GM12801 (cell line): ENCODE data around the gene CDH22.

Experiments used
- CTCF ChIP-seq: IDR thresholded peaks from one replicate; pipeline ENCODE4 v1.5.1; 2011; ENCODE audit warnings: control low read depth; ENCODE audit not compliant: insufficient read length; ENCODE audit errors: extremely low read depth

The CDH22 gene

GRCh38 chr20:46169245-46170171 lies 138.8 kb downstream of the CDH22 start:
- TF ChIP-seq CTCF = no peak

DNA sequence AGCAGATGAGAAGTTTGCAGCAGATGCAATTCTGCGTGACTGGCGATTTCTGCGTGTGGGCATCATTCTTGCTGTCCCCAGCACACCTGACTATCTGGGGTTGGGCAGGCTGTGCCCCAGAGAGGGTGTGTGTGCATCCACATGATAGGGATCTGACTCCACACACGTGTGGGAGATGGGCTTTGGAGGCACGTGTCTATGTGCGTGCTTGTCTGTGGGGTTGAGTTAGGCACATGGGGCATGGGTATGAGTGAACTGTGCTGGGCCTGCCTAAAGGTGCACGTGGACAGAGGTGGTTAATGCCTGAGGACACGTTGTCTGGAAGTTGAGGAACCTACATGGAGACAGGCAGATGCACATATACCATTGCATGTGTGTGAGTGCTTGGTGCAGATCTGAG lies 139.9 kb downstream of the CDH22 start:
- no peak for TF ChIP-seq CTCF

- no peak for TF ChIP-seq CTCF
These were observed 141.2 kb downstream of the CDH22 start for GRCh38 chr20:46167080-46167479.

DNA sequence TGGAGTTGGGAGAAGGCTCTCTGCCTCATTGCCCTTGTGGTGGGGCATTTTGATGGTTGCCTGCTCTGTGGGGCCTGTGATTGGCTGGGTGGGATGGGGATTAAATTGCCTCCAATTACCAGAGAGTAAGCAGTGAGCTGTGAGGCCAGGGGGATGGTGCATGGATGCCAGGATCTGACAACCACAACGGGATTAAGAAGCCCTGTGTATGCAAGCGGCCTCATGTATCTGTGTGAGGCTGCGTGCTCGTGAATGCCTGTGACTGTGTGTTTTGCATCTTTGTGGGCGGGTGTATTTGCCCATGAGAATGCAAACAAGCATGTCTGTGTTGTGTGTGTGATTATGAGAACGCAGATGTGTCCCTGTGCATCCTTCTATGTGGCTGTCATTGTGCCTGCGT lies 144.0 kb downstream of the CDH22 start:
- TF ChIP-seq CTCF = no peak

DNA sequence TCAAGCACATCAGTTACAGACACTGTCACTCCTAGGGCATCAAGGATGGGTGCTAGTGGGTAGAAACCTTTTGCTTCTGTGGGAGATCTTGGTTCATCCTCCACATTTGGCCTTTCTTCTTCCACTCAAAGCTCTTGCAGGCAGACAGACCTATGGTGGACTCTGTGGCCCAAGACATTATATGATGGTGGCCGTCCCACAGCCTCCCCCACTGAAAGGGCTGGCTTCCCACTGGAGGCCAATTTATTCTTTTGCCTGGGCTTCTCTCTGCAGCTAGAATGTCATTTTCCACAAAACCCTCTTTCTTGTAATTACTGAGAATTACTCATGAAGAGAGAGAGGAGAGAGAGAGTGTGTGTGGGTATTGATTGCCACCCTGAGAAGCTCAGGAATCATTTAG lies 146.4 kb downstream of the CDH22 start:
- TF ChIP-seq CTCF = no peak

DNA sequence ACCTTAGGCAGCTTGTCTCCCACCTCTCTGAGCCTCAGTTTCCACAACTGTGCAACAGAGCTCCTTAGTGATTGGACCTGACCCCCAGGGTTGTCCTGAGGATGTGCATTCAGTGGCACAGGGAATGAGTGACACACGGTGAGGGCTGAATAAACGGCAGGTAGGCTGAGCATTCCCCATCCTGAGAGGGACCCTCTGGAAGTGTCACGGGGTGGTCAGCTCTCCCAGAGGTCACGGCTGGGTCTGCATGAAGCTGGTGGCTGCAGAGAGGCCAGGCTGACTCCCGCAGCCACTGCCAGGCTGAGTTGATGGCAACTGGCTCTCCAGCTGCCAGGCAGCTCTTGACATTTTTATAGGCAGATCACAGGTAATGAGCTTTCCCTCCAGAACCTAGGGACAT lies 147.6 kb downstream of the CDH22 start:
- TF ChIP-seq CTCF = no peak

- no peak for TF ChIP-seq CTCF
These were observed 149.0 kb downstream of the CDH22 start for GRCh38 chr20:46159101-46159897.
